Naive thymus-derived CD4-positive, alpha-beta T cell (primary cell): ENCODE results near the gene LOX. TPM values are rescaled to one million over a fixed set of nuclear protein-coding genes. Genes with fewer than 3 reads are reported as not detected.

Source experiments
- ATAC-seq: fragments of 150-1000 bp; cut with Tn5 transposase; 2 replicates; pipeline ENCODE4 v1.10.0; 2021; ENCODE audit warnings: mild to moderate bottlenecking, moderate library complexity
- CTCF ChIA-PET: fragments of 350-600 bp; sonication (Branson Sonifier 250); formaldehyde crosslinking; loops from one replicate; lab custom pipeline; 2021; ENCODE audit warnings: antibody characterized with exemption; lab: Charles Lee
- POLR2A ChIA-PET: fragments of 350-600 bp; sonication (Branson Sonifier 250); formaldehyde crosslinking; loops from one replicate; lab custom pipeline; 2021; ENCODE audit warnings: antibody characterized with exemption, inconsistent platforms; lab: Charles Lee
- DNase-seq, 9 donors: peaks; one replicate each; pipeline versions ENCODE4 v3.0.0 to v3.0.0-alpha.2; 2020 to 2022; ENCODE audit warnings: mixed read lengths in 1 of 9
- H3K27ac ChIP-seq: one replicate; pipeline ENCODE4 v1.7.0; 2013; ENCODE audit warnings: mild to moderate bottlenecking, low read depth, low read length, moderate library complexity
- H3K27me3 ChIP-seq, 2 donors: one replicate each; pipeline ENCODE4 v1.7.0; 2013; ENCODE audit warnings: low read length in 2 of 2, mild to moderate bottlenecking in 2 of 2, moderate library complexity in 2 of 2; ENCODE audit not compliant: control insufficient read depth in 2 of 2, insufficient read depth in 2 of 2
- H3K36me3 ChIP-seq, 3 experiments: 1 replicate in 2 of 3; 2 replicates in 1 of 3; pipeline ENCODE4 v1.7.0; 2013; ENCODE audit warnings: low read length in 3 of 3, mild to moderate bottlenecking in 3 of 3, moderate library complexity in 1 of 3; ENCODE audit not compliant: insufficient read depth in 3 of 3, control insufficient read depth in 2 of 3
- H3K4me1 ChIP-seq, 2 donors: one replicate each; pipeline ENCODE4 v1.7.0; 2013; ENCODE audit warnings: low read length in 2 of 2, mild to moderate bottlenecking in 2 of 2, moderate library complexity in 1 of 2; ENCODE audit not compliant: control insufficient read depth in 2 of 2, insufficient read depth in 2 of 2
- H3K4me3 ChIP-seq: 2 replicates; pipeline ENCODE4 v1.7.0; 2013; ENCODE audit warnings: mild to moderate bottlenecking, low read length
- H3K9me3 ChIP-seq, 3 experiments: 1 replicate in 2 of 3; 2 replicates in 1 of 3; pipeline ENCODE4 v1.7.0; 2013; ENCODE audit warnings: low read length in 3 of 3; ENCODE audit not compliant: control insufficient read depth in 2 of 3
- H3K27ac Mint-ChIP-seq, 9 donors: one replicate each; pipeline ENCODE4 v1.8.0; 2020 to 2022; ENCODE audit warnings: mixed read lengths in 9 of 9, mild to moderate bottlenecking in 8 of 9, moderate library complexity in 5 of 9, inconsistent platforms in 2 of 9
- H3K27me3 Mint-ChIP-seq, 5 donors: one replicate each; pipeline ENCODE4 v1.8.0; 2021 to 2022; ENCODE audit warnings: mixed read lengths in 5 of 5, mild to moderate bottlenecking in 1 of 5
- H3K36me3 Mint-ChIP-seq, 5 donors: one replicate each; pipeline ENCODE4 v1.8.0; 2020 to 2022; ENCODE audit warnings: mixed read lengths in 5 of 5, mild to moderate bottlenecking in 3 of 5, inconsistent platforms in 1 of 5
- H3K4me1 Mint-ChIP-seq, 7 donors: one replicate each; pipeline ENCODE4 v1.8.0; 2020 to 2022; ENCODE audit warnings: mixed read lengths in 7 of 7, mild to moderate bottlenecking in 3 of 7, inconsistent platforms in 1 of 7
- H3K4me3 Mint-ChIP-seq, 10 donors: one replicate each; pipeline ENCODE4 v1.8.0; 2020 to 2022; ENCODE audit warnings: mild to moderate bottlenecking in 10 of 10, mixed read lengths in 10 of 10, moderate library complexity in 6 of 10, inconsistent platforms in 2 of 10
- H3K9me3 Mint-ChIP-seq, 11 donors: one replicate each; pipeline ENCODE4 v1.8.0; 2020 to 2022; ENCODE audit warnings: mixed read lengths in 11 of 11, mild to moderate bottlenecking in 4 of 11, inconsistent platforms in 1 of 11, moderate library complexity in 1 of 11
- intact Hi-C, 2 donors: fragments of 100-400 bp; cut with micrococcal nuclease; formaldehyde crosslinking; loops; one replicate each; pipeline ENCODE4 v1.15.1; 2023
- polyA plus RNA-seq, 2 donors: library from polyadenylated mRNA; unstranded; fragments of 300-500 nt; fragmentation: Illumina TruSeq; gene quantifications; one replicate each; pipeline ENCODE4 v1.2.3, GENCODE V29; 2021
- total RNA-seq, 6 experiments: library from RNA in 5 of 6; stranded (reverse) in 5 of 6; gene quantifications; 1 replicate in 5 of 6; 2 replicates in 1 of 6; pipeline ENCODE4 v1.2.3 and lab custom pipeline; 2021 to 2026

The LOX gene
- total and polyA plus RNA-seq, 7 experiments from 2014 or later = 0.18 TPM; not detected in 6

DNA sequence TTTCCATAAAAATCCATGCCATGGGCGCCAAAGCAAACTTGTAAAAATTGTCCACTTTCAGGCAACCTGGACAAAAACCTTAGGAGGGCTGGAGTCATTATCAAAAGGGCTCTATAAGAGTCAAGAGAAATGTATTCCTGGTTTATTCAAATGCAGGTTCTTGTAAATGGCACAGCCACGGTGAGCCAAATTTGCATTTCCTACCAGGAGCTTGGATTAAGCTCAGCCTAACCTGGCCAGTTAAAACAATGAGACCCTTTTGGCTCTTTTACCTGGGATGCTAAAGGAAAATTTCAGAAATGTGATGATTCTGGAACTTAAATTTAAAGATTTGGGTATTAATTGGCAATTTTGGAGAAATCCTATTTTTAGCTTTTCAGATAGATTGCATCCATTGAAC is 42.4 kb upstream of the LOX start:
- intact Hi-C loops = no loop called here
- no peak for DNase-seq
- Histone ChIP-seq H3K27ac (no peak overlapping the region), H3K4me3 (no peak overlapping the region), H3K4me1 (no peaks in the 10 kb centered on the region), H3K36me3 (no peaks in the 10 kb centered on the region), H3K9me3 (no peaks in the 10 kb centered on the region), H3K27me3 (no peaks in the 10 kb centered on the region)
- no peak overlapping the region for H3K27ac Mint-ChIP-seq
- H3K4me3 Mint-ChIP-seq = no peak overlapping the region
- CTCF ChIA-PET = no interaction called here
- POLR2A ChIA-PET = no interaction called here
- ATAC-seq = no peak
- no peaks in the 10 kb centered on the region for H3K36me3 Mint-ChIP-seq
- peaks cover 0 to 6% (median 0%) of the 10 kb centered on the region in 5 donors for H3K27me3 Mint-ChIP-seq
- no peaks in the 10 kb centered on the region for H3K4me1 Mint-ChIP-seq
- no peaks in the 10 kb centered on the region for H3K9me3 Mint-ChIP-seq

DNA sequence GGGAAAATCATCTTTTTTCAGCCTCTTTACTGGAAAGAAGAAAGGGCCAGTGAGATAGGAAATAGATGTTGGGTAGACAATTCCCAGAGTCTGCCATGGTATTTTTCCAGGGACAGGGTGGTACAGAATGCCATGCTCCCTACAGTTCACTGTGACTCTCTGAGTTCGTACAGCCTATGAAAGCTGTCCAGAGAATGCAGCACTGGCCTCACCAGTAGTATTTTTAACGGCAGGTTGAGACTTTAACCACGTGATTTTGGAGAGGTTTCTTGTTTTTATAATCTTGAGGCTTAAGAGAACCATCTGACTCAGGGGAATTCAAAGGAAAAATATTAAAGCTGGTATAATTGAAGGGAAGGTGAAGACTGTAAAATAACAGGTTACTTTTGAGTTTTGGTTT is 41.1 kb upstream of the LOX start:
- no peaks in the 10 kb centered on the region for H3K36me3 ChIP-seq
- Mint-ChIP-seq H3K4me3 (no peak overlapping the region), H3K36me3 (no peaks in the 10 kb centered on the region), H3K27me3 (peaks cover 0 to 6% (median 0%) of the 10 kb centered on the region in 5 donors), H3K27ac (no peak overlapping the region), H3K4me1 (no peaks in the 10 kb centered on the region), H3K9me3 (no peaks in the 10 kb centered on the region)
- no peaks in the 10 kb centered on the region for H3K27me3 ChIP-seq
- H3K9me3 ChIP-seq = no peaks in the 10 kb centered on the region
- DNase-seq = no peak
- no peak for ATAC-seq
- no peaks in the 10 kb centered on the region for H3K4me1 ChIP-seq
- no peak overlapping the region for H3K4me3 ChIP-seq
- ChIA-PET CTCF (no interaction called here), POLR2A (no interaction called here)
- intact Hi-C loops = no loop called here
- no peak overlapping the region for H3K27ac ChIP-seq

DNA sequence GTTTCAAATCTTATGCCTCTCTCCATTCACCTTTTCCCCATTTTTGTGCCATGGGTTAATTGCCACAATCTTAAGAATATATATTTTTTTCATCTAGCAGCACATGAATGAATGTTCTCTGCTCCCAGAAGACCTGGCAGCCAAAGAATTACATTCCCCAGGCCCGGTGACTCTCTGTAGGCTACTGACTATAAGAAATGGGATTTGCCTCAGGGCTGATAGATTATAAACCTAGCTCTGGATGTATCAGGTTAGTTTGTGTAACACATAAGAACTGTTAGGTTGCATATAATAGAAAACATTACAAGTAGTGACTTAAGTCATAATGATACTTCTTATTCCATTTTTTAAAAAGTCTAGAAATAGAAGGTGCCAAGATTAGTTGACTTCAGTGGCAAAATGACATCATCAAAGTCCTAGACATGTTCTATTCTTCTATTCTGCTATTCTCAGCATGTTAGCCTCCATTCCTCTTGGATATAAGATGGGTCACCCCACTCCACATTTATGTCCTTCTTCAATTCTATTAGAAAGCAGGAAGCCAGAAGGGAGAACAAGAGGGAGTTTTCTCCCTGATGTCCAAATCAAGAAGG is 40.4 kb upstream of the LOX start:
- Histone ChIP-seq H3K4me3 (no peak overlapping the region), H3K9me3 (no peaks in the 10 kb centered on the region), H3K27ac (no peak overlapping the region), H3K36me3 (no peaks in the 10 kb centered on the region), H3K4me1 (no peaks in the 10 kb centered on the region), H3K27me3 (no peaks in the 10 kb centered on the region)
- Mint-ChIP-seq H3K27me3 (peaks cover 0 to 6% (median 0%) of the 10 kb centered on the region in 5 donors), H3K36me3 (no peaks in the 10 kb centered on the region), H3K4me1 (no peaks in the 10 kb centered on the region), H3K27ac (no peak overlapping the region), H3K9me3 (no peaks in the 10 kb centered on the region), H3K4me3 (no peak overlapping the region)
- POLR2A ChIA-PET = no interaction called here
- DNase-seq = no peak
- ATAC-seq = no peak
- intact Hi-C loops = no loop called here
- CTCF ChIA-PET = no interaction called here

DNA sequence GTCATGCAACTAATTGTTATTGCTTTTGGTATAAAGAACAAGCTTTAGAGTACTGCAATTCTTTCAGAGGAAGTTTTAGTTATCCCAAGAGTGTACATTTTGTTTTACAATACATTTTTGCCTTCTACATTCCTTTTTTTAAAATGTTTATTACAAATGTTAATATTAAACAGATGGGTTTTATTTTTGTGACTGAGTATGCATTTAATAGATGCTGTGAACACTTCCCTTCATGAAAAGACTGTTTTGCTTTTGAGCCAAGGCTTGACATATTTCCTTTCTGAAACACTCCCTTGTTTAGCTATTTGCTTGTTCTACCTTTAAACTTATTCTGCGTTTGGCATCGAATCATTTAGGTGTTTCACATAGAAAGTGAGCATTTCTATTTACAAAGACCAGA is 36.4 kb upstream of the LOX start:
- ATAC-seq = no peak
- H3K9me3 Mint-ChIP-seq = no peaks in the 10 kb centered on the region
- Histone ChIP-seq H3K27ac (no peak overlapping the region), H3K4me3 (no peak overlapping the region), H3K36me3 (no peaks in the 10 kb centered on the region), H3K27me3 (no peaks in the 10 kb centered on the region), H3K9me3 (no peaks in the 10 kb centered on the region), H3K4me1 (no peaks in the 10 kb centered on the region)
- H3K27me3 Mint-ChIP-seq = peaks cover 0 to 6% (median 2%) of the 10 kb centered on the region in 5 donors
- no peaks in the 10 kb centered on the region for H3K4me1 Mint-ChIP-seq
- intact Hi-C loops = no loop called here
- no peak overlapping the region for H3K27ac Mint-ChIP-seq
- no peaks in the 10 kb centered on the region for H3K36me3 Mint-ChIP-seq
- no peak overlapping the region for H3K4me3 Mint-ChIP-seq
- ChIA-PET CTCF (no interaction called here), POLR2A (no interaction called here)
- DNase-seq = no peak

DNA sequence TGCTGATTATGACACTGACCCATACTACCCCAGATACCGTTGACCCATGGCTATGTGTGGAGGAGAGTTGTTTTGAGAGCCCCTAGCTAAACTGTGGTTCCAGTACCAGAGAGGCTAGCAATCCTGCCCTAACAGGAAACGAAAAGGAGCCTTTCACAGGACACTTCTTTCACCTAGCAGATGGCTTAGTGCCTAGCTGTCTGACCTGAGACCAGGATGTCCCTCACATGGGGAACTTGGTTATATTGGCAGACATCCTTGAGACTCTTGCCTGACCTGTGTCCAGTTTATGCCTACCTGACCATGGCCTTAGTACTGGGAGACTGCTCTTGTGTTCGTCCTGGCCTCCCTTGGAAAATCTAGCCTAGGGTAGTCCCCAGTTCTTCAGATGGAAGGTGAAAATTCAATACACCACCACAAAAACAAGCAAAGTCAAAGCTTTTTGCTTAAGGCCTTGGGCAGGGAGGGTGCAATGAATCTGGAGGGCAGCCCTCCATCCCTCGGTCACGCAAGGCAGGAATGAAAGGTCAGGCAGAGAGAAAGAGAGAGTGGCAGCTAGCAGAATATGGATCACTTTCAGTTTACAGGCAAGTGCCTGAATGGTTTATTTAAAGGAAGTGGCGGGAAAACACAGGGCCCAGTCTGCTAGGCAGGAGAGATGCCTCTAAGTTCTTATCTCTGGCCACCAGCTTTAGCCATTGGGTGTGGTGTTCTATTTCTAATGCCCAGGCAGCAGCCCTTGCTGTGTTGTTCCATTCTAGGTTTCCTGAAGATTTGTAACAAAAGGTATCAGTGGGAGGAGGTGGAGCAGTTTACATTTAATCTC is 34.9 kb upstream of the LOX start:
- no peak for DNase-seq
- no peaks in the 10 kb centered on the region for H3K36me3 ChIP-seq
- intact Hi-C loops = no loop called here
- H3K4me3 Mint-ChIP-seq = no peak overlapping the region
- no peak for ATAC-seq
- H3K27ac ChIP-seq = no peak overlapping the region
- no peaks in the 10 kb centered on the region for H3K9me3 Mint-ChIP-seq
- H3K36me3 Mint-ChIP-seq = no peaks in the 10 kb centered on the region
- no peak overlapping the region for H3K27ac Mint-ChIP-seq
- H3K9me3 ChIP-seq = no peaks in the 10 kb centered on the region
- H3K27me3 ChIP-seq = no peaks in the 10 kb centered on the region
- ChIA-PET CTCF (no interaction called here), POLR2A (no interaction called here)
- no peak overlapping the region for H3K4me3 ChIP-seq
- H3K4me1 ChIP-seq = no peaks in the 10 kb centered on the region
- no peaks in the 10 kb centered on the region for H3K4me1 Mint-ChIP-seq
- H3K27me3 Mint-ChIP-seq = peaks cover 0 to 6% (median 4%) of the 10 kb centered on the region in 5 donors

DNA sequence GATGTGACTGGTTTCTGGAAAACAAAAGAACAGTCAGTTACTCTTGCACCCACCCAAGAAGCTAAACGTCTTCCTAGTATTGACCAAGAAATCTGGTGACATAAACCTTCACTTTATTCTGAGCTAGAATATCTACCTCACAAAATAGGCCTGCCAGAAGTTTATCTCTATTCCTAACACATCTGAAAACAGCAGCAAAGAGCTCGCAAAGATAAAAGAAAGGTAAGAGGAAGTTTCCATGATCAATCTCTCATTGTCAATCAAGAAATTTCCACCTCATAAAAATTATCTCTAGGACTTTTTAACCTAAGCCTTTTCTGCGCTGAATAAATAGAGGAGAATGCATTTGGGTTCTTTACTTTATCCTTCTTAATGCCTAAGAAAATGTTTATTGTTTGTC is 34.0 kb upstream of the LOX start:
- DNase-seq (no peak), ATAC-seq (no peak)
- Histone ChIP-seq H3K4me1 (no peaks in the 10 kb centered on the region), H3K4me3 (no peak overlapping the region), H3K27ac (no peak overlapping the region), H3K9me3 (no peaks in the 10 kb centered on the region), H3K36me3 (no peaks in the 10 kb centered on the region), H3K27me3 (no peaks in the 10 kb centered on the region)
- Mint-ChIP-seq H3K27me3 (peaks cover 0 to 5% (median 4%) of the 10 kb centered on the region in 5 donors), H3K4me3 (no peak overlapping the region), H3K4me1 (no peaks in the 10 kb centered on the region), H3K9me3 (no peaks in the 10 kb centered on the region), H3K36me3 (no peaks in the 10 kb centered on the region), H3K27ac (no peak overlapping the region)
- POLR2A ChIA-PET = no interaction called here
- intact Hi-C loops = no loop called here
- CTCF ChIA-PET = no interaction called here

DNA sequence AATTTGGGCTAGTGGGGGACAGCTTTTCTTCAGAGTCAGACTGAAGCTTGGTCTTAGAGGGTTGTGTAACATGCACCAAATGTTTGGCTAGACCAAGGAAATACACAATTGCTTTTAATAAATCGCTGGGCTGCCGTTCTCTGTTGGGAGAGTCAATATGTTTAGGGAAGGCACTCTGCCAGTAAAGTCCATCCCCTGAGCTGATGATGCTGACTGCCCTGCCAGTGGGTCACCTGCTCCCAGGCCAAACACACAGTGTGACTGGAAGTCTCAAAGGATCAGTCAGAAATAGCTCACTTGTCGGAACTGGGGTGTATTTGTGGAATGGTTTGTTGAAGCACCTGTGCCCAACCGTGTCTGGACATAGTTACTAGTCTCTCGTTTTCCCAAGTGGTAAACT is 33.4 kb upstream of the LOX start:
- ATAC-seq (no peak), DNase-seq (no peak)
- Mint-ChIP-seq H3K4me3 (no peak overlapping the region), H3K4me1 (no peaks in the 10 kb centered on the region), H3K27me3 (peaks cover 0 to 5% (median 4%) of the 10 kb centered on the region in 5 donors), H3K27ac (no peak overlapping the region), H3K9me3 (no peaks in the 10 kb centered on the region), H3K36me3 (no peaks in the 10 kb centered on the region)
- intact Hi-C loops = no loop called here
- Histone ChIP-seq H3K4me1 (no peaks in the 10 kb centered on the region), H3K27ac (no peak overlapping the region), H3K9me3 (no peaks in the 10 kb centered on the region), H3K27me3 (no peaks in the 10 kb centered on the region), H3K36me3 (no peaks in the 10 kb centered on the region), H3K4me3 (no peak overlapping the region)
- CTCF ChIA-PET = no interaction called here
- POLR2A ChIA-PET = no interaction called here
